H1 (cell line): ENCODE results near the gene KIF3B. TPM values are rescaled to one million over a fixed set of nuclear protein-coding genes. Genes with fewer than 3 reads are reported as not detected.

Source experiments
- CHD7 ChIP-seq: fragments of 300-600 bp; sonication (generic); IDR thresholded peaks from 2 replicates; pipeline ENCODE4 v1.7.1; 2012; ENCODE audit warnings: low read length, moderate library complexity, mild to moderate bottlenecking, inconsistent platforms; ENCODE audit not compliant: insufficient replicate concordance
- POLR2A ChIP-seq, 2 experiments: IDR thresholded peaks; 1 replicate in 1 of 2; 2 replicates in 1 of 2; pipeline ENCODE4 v1.6.1; 2011; ENCODE audit warnings: low read depth in 2 of 2, low read length in 2 of 2, mild to moderate bottlenecking in 2 of 2; ENCODE audit errors: control extremely low read depth in 1 of 2
- RBBP5 ChIP-seq: IDR thresholded peaks from 2 replicates; pipeline ENCODE4 v1.7.1; 2012; ENCODE audit warnings: low read depth, mild to moderate bottlenecking, inconsistent platforms, low read length, moderate library complexity, borderline replicate concordance
- RFX5 ChIP-seq: IDR thresholded peaks from 2 replicates; pipeline ENCODE4 v1.6.1; 2011; ENCODE audit warnings: low read depth, low read length, improper control_type of control experiment, borderline replicate concordance
- SUZ12 ChIP-seq: fragments of 200-600 bp; sonication (generic); IDR thresholded peaks from 2 replicates; pipeline ENCODE4 v1.6.1; 2012; ENCODE audit warnings: mild to moderate bottlenecking, inconsistent platforms, low read length, moderate library complexity, mixed read lengths
- polyA plus RNA-seq, 7 experiments: library from polyadenylated mRNA; depleted of rRNA in 3 of 7; stranded (reverse) in 5 of 7; unstranded in 2 of 7; fragments of >200 nt in 5 of 7; fragments of 200-250 nt in 2 of 7; gene quantifications; 1 replicate in 5 of 7; 2 replicates in 1 of 7; 4 replicates in 1 of 7; pipeline versions ENCODE4 v1.2.1 to v1.2.3, GENCODE V29; 2011 to 2013; ENCODE audit warnings: missing spikeins in 2 of 7, mixed read lengths in 2 of 7
- total RNA-seq: library from RNA; stranded (reverse); fragmentation: NEBNext Ultra II Directional; extraction: Animal tissue kit (Norgen Biotek cat#: 25700); gene quantifications from 2 replicates; pipeline ENCODE4 v1.2.1, GENCODE V29; 2021

The KIF3B gene
- total and polyA plus RNA-seq, 2 of the 8 experiments (the other 6 are each of a cell fraction or from before 2014, with no cell fraction given): 10.1 to 22.4 TPM

- TF ChIP-seq CHD7: no peak
- TF ChIP-seq RFX5: no peak
- TF ChIP-seq SUZ12: no peak
- TF ChIP-seq POLR2A (IDR thresholded peaks at IDR 0.05; ENCODE audit: control extremely low read depth in 1 of 2, low read depth in 2 of 2, low read length in 2 of 2): no peak
- no peak for TF ChIP-seq RBBP5
- TF ChIP-seq, all 59 proteins: peak for 0
Measured at GRCh38 chr20:32329817-32330554, 52.5 kb downstream of the KIF3B start (continued).
